Fibroblast of villous mesenchyme (primary cell): Measurements from ENCODE around the gene ATXN10. TPM values are rescaled to one million over a fixed set of nuclear protein-coding genes. Genes with fewer than 3 reads are reported as not detected.
A peak's percentile ranks its signal among the peaks of the same experiment; 100 is the strongest.

Experiments used
- DNase-seq: peaks from one replicate; pipeline ENCODE4 v3.0.0-alpha.2; 2010; ENCODE audit warnings: low read depth
- H3K4me3 ChIP-seq: 2 replicates; pipeline ENCODE4 v1.5.1; 2011; ENCODE audit warnings: low read depth, mild to moderate bottlenecking, low read length
- total RNA-seq: library from RNA; depleted of rRNA; stranded (reverse); fragments of >200 nt; gene quantifications from 2 replicates; pipeline ENCODE4 v1.2.3, GENCODE V29; 2012
- TF ChIP-seq, protein P1 (sequence below): IDR thresholded peaks from 2 replicates; pipeline ENCODE4 v1.5.1; 2012; ENCODE audit warnings: low read depth, mild to moderate bottlenecking, low read length; ENCODE audit not compliant: insufficient read depth

The ATXN10 gene
- total RNA-seq, 1 donor: 190 TPM

GRCh38 chr22:45752036-45752435 is 80.4 kb downstream of the ATXN10 start:
- H3K4me3 ChIP-seq: no peak overlapping the region
- no peak for DNase-seq
- TF ChIP-seq, protein P1, sequence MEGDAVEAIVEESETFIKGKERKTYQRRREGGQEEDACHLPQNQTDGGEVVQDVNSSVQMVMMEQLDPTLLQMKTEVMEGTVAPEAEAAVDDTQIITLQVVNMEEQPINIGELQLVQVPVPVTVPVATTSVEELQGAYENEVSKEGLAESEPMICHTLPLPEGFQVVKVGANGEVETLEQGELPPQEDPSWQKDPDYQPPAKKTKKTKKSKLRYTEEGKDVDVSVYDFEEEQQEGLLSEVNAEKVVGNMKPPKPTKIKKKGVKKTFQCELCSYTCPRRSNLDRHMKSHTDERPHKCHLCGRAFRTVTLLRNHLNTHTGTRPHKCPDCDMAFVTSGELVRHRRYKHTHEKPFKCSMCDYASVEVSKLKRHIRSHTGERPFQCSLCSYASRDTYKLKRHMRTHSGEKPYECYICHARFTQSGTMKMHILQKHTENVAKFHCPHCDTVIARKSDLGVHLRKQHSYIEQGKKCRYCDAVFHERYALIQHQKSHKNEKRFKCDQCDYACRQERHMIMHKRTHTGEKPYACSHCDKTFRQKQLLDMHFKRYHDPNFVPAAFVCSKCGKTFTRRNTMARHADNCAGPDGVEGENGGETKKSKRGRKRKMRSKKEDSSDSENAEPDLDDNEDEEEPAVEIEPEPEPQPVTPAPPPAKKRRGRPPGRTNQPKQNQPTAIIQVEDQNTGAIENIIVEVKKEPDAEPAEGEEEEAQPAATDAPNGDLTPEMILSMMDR: no peak

DNA sequence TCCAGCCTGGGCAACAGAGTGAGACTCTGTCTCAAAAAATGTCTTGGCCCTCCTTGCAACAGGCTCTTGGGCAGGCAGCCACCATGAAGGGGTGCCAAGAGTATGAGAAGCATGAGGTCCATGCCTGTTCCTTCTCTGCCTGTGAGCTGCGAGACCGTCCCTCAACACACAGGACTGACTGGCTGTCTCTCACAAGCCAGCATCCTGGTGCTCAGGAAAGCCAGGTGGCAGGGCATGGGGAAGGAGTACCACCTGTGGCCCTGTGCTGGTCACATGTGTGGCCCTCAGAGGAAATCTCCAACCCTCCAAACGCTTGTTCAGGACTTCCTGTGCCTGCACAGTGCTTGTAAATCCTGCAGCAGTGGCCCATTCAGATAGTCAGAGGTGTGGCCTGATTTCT is 83.2 kb downstream of the ATXN10 start:
- DNase-seq: no peak
- H3K4me3 ChIP-seq: no peak overlapping the region
- TF ChIP-seq, protein P1: no peak

DNA sequence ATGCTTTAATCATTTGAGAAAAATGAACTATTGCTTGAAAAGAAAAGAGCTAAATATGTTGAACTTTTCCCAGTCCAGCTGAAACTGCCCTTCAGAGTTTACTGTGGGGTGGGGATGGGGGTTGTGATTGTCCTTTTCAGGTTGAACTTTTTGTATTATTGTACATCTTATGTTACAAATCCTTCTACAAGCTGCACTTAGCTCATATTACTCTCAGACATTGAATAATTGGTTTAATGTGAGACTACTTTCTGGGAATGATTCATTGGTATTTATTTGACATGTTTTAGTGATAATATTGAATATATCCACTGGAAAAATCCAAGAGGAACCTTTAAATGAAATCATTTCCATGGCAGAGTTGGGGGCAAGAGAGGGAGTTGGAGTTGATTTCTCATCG is 84.9 kb downstream of the ATXN10 start:
- no peak for DNase-seq
- TF ChIP-seq, protein P1: no peak
- H3K4me3 ChIP-seq: no peak overlapping the region

- DNase-seq: peak; percentile 56
- TF ChIP-seq, protein P1: peak; percentile 30
- H3K4me3 ChIP-seq: no peak overlapping the region
Observed at GRCh38 chr22:45757068-45757467, 85.4 kb downstream of the ATXN10 start.

DNA sequence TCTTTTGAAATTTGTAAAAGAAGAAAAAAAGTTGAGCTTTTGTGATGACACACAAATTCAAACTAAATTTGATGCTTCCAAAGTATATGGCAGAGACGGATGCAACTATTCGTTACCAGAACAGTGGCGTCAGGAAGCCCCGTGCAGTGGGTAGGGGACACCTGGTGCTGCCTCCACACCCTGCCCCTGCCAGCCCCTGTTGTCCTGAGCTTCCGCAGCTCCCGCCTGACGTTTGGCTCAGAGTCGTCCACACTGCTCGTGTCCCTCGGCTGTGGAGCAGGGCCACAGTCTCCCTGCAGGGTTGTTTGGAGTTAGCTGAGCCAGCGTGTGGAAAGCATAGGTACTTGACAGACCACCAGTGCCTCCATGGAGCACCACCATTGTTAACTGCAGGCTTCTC is 86.3 kb downstream of the ATXN10 start:
- TF ChIP-seq, protein P1: no peak
- DNase-seq: no peak
- H3K4me3 ChIP-seq: no peak overlapping the region

DNA sequence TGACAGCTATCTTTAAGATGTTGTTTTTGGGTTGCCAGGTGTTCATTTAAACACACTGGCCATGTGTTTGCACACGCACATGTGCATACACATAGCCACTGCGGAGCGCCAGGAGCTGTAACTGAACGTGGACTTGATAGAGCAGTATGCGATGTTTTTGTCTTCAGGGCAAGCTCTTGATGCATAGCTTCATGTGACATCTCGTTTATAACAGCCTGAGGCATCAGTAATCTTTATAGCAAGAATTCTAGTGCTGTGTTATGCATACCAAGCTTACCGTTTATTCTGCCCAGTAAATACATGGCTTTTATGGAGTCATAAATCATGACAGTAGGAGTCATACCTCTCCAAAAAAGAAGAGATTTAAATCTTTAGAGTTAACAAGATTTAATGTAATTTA is 87.0 kb downstream of the ATXN10 start:
- TF ChIP-seq, protein P1: no peak
- peak; percentile 83 for DNase-seq

DNA sequence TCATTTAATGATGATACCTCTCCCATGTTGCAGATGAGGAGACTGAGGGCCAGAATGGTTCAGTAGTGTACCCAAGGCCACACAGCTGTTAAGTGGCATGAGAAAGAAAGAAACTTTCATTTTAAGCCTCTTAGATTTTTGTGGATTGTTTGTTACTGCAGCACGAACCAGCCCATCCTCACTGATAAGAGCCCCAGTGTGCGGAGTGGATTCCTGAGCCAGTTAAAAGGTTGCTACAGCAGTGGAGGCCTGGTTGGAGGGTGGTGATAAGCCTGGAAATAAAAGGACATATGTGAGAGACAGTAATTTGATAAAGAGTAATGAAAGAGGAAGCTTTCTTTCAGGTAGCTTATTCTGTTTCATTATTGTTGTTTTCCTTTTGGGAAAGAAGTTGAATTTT is 89.0 kb downstream of the ATXN10 start:
- TF ChIP-seq, protein P1: no peak
- DNase-seq: no peak

More for the DNA sequence above, 87.0 kb downstream of the ATXN10 start:
- H3K4me3 ChIP-seq: no peak overlapping the region

More for the DNA sequence above, 89.0 kb downstream of the ATXN10 start:
- H3K4me3 ChIP-seq: no peak overlapping the region
